NCI-H226 (cell line): Measurements from ENCODE around the gene ELFN2.
A peak's percentile ranks its signal among the peaks of the same experiment; 100 is the strongest.
"Not testable (repeated sequence)": the region's sequence is repeated elsewhere in the genome, so short reads cannot be mapped to it uniquely, and the experiment has no call there.

Experiments used
- DNase-seq: peaks from one replicate; pipeline ENCODE4 v3.0.0-alpha.2; 2015

ELFN2 gene

DNA sequence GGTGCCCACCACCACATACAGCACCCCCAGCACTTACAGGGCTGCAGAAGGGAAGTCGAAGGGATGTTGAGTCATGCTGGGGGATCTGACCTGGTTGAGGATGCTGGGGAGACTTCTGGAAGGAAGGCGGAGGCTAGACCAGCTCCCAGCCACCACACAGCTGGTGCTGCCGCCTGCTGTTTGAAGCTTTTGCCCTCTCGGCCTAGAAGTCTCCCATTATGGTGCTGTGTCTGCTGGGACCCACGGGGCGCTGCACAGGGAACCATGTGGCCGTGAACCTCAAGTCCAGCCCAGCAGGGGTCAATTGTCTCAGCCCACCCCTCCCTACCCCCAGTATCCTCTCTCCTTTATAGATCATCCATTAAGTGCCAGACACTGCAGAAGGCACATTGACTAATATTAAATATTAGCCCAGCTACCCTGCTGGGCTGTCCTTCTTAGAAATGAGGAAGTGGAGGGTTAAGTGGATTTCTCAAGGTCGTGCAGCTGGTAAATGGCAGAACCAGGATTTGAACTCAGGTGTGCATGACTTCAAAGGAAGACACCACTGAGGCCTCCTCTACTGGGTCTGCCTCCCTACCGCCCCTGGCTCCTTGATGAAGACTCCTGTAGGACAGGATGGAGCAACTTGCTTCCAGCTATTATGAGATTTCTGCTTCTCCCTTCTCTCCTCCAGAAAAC is 95.3 kb downstream of the ELFN2 start:
- no peak for DNase-seq

DNA sequence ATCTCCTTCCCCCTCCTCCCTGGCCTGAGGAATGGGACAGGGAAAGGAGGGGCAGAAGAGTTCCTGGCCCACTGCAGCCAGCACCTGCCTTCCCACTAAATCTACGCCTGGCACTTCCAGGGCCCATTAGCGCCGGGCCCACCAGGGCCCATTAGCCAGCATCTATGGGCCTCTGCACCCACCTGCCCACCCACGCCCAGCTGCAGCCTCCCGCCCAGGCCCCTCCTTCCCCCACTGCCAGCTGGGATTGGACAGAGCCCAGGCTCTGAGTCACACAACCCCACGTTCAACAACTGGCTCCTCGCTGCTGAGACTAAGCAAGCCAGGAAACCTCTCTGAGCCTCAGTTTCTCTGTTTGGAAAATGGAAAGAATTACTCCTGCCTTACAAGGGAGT is 96.2 kb downstream of the ELFN2 start:
- DNase-seq: peak; percentile 46

DNA sequence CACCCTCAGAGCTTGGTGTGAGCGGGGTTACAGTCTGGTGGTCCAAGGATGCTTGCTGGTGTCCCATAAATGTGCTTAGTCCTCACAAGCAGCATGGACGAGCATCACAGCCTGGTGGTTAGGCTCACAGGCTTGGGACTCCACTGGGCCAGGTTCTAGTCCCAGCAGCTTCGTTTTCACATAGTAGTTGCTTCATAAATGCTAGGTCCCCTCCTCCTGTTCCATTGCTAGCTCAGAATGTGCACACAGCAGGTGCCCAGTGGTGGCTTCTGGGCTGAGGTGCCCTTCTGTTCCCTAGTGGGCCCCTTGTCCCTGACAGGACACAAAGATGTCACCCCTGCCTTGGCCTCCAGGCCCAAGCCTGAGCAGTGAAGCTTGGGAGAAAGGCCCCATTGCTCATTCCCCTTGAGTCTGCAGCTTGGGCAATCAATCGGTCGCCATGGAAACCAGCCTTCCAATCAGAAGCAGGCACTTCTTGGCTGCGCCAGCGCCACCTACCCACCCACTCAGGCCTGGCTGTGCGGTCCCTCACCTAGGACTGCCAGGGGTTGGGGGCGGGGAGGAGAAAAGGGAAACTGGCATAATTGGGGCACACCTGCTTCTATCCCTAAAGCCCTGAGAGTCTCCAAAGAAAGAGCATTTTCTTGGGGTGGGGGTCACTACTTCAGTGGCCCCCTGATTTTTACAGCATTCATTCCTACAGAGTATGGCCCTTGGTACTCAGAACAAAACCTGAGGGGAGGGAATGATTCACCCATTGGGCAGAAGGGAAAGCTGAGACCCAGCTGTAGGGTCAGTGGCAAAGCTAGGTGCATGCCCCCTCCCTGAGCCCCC is 96.9 kb downstream of the ELFN2 start:
- DNase-seq: peak; percentile 68

DNA sequence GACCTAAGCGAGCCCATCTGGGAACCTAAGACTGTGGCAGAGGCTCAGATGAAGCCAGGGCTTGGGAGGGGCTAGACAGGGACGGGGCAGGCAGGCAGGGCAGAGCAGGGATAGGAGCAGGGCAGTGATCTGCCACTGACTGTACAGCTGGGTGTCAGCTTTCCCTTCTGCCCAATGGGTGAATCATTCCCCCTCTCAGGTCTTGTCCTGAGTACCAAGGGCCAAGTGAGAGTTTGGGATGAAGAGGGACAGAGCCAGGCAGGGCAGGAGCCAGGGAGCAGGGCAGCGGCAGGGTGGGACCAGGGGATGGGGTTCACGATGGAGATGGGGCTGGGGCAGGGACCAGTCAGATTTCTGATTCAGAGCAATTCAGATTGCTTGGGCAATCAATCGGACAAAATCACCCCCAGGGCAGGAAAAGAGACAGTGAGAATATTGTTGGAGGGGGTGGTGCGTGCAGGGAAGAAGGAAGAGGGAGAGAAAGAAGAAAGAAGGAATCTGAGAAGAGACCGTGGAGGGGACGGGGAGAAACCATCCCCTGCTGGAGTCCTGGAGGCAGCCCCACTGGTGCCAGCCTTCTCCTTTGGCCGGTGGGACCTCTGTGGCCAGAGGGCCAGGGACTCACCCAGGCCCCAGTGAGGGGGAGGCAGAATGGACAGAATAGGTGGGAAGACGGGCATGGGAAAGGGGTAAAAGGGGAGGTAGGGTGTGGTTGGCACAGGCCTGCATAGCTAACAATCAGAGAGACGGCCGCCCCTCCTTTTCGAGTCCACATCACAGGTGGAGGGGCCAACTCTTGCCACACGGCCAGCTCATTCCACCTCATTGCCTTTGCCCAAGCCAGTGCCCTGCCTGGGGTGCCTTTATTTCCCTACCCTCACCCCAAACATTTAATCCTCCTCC is 97.8 kb downstream of the ELFN2 start:
- DNase-seq: no peak

DNA sequence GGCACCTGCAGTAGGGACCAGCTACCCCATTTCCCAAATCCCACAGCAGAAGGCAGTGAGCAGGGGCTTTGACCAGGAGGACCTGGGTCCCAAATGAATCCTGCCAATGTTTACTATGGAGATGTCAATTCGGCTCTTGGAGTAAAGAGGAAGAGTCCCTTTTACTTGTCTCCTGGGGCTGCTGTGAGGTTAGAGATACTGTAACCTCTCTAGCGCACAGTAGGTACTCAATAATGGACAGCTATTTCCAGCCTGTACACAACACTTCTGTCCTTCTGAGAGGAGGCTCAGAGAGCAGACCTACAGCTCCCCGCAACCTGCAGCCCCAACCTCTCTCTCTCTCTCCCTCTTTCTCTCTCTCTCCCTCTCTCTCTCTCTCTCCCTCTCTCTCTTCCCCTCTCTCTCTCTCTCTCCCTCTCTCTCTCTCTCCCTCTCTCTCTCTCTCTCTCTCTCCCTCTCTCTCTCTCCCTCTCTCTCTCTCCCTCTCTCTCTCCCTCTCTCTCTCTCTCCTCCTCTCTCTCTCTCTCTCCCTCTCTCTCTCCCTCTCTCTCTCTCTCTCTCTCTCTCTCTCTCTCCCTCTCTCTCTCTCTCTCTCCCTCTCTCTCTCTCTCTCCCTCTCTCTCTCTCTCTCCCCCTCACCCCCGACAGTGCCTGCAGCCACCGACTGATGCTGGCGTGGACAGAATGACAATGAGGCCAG is 98.6 kb downstream of the ELFN2 start:
- DNase-seq: not testable (repeated sequence)

DNA sequence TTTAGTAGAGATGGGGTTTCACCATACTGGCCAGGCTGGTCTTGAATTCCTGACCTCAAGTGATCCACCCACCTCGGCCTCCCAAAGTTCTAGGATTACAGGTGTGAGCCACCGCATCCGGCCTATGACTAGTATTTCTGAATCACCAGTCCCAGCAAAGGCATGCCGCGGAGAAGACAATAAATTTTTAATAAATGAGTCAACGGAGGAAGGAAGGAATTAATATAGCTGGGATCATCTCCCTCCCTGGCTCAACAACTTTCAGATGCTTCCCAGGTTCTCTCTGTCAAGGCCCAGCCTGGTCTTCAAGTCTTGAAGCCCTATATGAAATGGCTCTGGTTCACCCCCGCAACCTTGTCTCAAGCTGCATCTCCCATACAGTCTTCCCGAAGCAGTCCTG is 99.3 kb downstream of the ELFN2 start:
- DNase-seq: peak; percentile 67

DNA sequence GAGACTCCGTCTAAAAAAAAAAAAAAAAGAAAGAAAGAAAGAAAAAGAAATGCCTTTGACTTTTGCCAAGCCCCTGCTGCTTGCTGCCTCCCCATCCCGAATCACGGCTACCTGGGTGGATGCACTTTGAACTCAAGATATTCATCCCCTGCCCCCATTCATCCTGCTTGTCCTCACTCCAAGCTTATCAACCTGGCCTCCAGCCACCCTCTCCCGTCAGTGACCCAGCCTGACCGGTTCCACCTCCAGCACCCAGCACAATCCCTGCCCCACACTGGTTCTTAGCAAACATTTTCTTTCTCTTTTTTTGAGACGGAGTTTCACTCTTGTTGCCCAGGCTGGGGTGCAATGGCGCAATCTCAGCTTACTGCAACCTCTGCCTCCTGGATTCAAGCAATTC is 100.6 kb downstream of the ELFN2 start:
- no peak for DNase-seq

DNA sequence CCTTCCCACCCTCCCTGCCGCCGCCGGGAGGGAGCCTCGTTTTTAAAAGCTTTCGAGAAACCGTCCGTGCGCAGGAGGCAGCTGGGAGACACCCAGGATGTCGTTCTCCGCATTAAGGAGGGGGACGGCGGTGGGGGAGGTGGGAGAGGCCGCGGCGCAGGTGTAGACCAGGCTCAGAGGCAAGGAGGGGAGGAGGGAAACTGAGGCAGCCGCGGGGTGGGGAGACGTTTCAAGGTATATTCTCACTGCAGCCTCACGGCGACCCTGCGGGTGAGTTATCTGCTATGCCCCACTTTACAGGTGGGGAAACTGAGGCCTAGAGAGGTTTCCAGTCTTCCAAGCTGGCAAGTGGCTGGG is 102.3 kb downstream of the ELFN2 start:
- DNase-seq: no peak

DNA sequence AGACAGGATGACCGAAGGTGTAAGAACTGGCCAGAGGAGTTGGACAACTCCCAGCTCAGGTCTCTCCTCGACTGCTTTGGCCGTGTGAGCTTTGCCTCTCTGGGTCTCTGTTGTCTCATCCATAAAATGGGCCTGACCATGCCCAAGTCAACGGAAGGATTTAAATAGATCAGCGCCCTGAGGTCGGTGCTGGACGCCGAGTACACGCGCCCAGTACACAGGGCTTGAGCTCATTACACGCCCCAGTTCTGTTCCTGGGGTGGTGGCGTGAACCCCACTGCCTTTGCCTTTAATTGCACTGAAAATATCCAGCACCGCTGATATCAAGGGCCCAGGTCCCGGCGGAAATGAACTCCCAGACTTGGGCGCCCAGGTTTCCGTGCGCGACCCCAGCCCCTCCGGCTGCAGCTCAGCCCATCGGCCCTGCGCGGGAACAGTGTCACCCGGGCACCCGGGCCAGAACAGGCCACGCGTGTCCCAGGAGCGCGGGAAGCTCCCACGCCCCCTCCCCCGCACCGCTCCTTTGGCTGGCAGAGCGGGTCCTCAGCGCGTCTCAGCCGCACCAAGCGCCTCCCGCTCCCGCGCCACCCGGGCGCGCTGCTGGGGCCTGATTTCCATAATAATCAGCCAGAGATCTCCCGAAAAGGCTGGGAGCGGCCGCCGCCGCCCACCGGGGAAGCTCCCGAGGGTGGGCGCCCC is 102.8 kb downstream of the ELFN2 start:
- no peak for DNase-seq

DNA sequence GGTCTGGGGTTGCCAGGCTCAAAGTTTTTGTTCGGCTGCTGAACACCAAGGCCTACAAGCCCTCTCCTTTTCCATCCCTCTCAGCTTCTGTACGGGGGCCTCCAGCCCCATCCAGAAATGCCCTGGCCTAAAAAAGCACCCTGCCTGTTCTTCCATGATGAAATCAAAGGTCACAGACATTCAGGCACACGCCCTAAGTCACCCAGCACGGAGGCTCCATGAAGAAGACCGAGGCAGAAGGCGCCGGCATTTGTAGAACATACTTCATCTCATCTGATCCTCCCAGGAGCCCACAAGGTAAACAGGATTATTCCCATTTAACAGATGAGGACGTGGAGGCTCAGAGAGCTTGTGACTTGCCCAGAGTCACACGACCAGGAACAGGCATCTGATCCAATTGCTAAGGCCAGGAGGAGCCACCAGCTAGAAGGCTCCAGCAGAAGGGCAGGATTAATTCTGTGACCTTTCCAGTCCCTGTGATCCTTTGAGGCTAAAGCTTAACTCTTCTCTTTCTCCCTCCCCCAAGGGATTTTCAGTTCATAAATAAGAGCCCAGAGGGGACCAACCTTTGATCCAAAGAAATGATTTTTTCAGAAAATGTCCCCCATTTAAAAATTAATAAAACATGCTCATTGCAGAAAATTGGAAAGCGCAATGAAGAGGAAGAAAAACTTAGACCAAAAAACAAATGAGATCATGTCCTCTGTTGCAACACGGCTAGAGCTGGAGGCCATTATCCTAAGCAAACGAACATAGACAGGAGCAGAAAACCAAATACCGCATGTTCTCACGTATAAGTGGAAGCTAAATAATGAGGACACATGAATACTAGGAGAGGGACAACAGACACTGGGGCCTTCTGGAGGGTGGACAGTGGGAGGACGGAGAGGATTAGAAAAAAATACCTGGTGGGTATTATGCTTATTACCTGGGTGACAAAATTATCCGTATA is 106.3 kb downstream of the ELFN2 start:
- no peak for DNase-seq

DNA sequence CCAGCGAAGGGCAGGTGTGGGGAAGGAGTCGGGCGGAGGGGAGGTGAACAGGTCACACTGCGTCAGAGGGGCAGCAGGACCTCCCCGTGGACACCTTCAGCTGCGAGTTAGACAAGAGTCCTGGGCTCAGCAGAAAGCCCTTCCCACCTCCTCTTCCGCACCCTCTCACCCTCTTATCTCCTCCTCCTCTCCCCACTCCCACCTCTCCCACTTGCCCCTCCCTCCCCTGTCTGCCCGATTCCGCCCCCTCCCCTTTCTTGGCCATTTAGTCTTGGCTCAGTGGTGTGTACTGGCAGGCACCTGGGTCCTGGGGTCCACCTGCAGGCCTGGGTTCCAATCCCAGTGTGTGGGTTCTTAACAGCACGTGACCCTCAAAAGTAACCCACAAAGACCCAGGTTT is 107.8 kb downstream of the ELFN2 start:
- no peak for DNase-seq

DNA sequence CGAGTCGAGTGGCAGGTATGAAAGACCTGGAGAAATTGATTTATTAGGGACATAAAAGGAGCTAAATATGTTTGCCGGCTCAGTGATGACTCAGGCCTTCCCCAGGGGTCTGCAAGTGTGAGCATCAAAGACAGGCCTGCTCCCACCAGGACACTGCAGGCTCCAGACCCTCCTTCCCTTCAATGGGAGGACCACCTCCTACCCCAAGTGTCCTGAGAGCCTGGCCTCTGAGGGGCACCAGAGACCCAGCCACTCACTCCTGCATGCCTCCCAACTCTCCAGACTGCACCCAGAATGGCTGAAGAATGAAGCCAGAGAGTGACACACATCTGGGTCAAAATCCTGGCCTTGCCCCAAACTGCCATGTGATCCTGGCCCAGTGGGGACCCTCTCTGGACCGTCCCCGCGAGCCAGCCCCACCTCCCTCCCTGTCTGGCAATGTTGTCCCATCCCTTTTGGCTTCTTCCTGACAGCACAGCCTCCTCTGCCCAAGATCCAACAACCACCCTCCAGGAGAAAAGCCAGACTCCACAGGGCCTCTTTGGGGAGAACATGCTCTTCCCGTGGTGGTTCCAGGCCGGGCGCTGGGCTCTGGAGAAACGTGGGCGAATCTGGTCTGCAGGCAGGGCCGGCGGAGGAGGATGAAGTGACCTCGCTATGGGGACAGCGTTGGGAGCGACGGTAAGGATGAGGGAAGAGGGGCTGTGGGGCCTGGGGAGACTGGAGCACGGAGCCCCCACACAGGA is 108.7 kb downstream of the ELFN2 start:
- no peak for DNase-seq
